GM19035 (cell line): Measurements from ENCODE around the gene CES4A.
"Not testable (repeated sequence)": the region's sequence is repeated elsewhere in the genome, so short reads cannot be mapped to it uniquely, and the experiment has no call there.

Experiments used
- ATAC-seq: cut with Tn5 transposase; IDR thresholded peaks from one replicate; pipeline ENCODE4 v1.9.1; 2021; ENCODE audit not compliant: unreplicated experiment

CES4A gene

DNA sequence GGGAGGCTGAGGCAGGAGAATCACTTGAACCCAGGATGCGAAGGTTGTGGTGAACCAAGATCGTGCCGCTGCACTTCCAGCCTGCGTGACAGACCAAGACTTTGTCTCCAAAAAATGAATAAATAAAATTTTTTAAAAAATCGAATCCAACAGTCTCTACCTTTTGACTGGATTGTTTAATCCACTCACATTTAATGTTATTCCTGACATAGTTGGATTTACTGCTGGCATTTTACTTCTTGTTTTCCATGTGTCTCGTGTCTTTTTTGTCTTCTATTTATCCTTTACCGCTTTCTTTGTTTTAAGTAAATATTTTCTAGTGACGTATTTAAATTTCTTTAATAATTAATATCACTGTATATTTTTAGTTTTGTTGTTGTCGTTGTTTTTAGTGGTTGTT lies 5.4 kb upstream of the CES4A start:
- no peak for ATAC-seq

DNA sequence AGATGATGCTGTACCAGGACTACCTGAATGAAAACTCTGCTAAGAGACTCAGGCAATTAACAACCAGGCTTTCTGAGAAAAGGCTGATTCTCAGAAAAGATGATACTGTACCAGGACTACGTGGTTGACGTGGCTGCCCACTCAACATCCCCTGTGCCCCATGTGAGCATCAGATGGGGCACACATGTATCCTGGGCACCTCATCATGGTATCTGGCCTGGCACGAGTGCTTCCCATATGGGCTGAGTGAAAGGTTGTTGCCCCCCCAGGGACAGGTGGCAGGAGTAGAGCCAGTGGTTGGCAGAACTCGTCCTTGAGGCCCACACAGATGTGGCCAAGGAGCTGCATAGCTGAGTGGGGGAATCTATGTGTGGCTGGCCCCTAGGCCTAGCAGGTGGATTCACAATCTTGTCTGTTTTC lies 3.5 kb upstream of the CES4A start:
- no peak for ATAC-seq

GRCh38 chr16:66986559-66986958 lies 1.8 kb upstream of the CES4A start:
- no peak for ATAC-seq

- no peak for ATAC-seq
These were observed 3.2 kb downstream of the CES4A start for GRCh38 chr16:66991545-66992077.

DNA sequence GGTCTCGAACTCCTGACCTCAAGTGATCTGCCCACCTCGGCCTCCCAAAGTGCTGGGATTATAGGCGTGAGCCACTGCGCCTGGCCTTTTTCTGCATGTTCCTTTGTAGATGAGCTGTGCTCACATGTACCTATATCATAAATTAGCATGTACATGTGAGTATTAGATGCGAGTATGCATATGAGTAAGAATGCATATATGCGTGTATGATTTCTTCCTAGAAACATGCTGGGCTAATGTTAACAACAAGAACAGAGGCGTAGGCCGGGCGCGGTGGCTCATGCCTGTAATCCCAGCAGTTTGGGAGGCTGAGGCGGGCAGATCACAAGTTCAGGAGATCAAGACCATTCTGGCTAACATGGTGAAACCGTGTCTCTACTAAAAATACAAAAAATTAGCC lies 5.2 kb downstream of the CES4A start:
- ATAC-seq: not testable (repeated sequence)

- no peak for ATAC-seq
These were observed 8.1 kb downstream of the CES4A start for GRCh38 chr16:66996324-66996982.

- ATAC-seq: no peak
These were observed 8.6 kb downstream of the CES4A start for GRCh38 chr16:66996983-66997358.

DNA sequence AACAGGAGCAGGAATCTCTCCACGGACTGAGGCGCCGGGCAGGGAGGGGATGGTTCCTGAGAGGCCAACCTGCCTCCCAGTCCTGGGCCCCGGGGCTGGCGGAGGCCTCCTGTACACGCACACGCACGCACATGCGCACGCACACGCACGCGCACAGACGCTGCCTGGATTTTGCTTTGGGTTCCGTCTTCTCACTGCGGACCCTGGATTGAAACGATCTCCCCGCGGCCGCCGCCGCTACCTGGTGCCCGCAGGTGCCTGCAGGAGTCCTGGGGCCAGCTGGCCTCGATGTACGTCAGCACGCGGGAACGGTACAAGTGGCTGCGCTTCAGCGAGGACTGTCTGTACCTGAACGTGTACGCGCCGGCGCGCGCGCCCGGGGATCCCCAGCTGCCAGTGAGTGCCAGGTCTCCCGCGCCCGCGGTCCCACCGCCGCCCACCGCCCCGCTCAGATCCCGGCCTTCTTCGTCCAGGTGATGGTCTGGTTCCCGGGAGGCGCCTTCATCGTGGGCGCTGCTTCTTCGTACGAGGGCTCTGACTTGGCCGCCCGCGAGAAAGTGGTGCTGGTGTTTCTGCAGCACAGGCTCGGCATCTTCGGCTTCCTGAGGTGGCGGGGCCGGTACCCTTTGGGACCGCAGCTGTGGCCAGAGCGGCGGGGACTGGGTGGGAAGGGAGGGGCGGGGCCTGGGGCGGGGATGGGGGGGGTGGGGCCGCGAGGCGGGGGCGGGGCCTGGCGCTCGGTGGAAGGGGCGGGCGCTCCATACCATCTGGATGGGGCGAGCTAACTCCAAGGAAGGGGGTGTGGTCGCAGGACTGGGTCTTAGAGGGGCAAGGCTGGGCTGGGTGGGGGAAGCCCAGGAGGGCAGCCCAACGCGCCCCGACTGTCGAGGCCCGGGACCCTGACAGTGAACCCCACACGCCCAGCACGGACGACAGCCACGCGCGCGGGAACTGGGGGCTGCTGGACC lies 12.3 kb downstream of the CES4A start:
- no peak for ATAC-seq

DNA sequence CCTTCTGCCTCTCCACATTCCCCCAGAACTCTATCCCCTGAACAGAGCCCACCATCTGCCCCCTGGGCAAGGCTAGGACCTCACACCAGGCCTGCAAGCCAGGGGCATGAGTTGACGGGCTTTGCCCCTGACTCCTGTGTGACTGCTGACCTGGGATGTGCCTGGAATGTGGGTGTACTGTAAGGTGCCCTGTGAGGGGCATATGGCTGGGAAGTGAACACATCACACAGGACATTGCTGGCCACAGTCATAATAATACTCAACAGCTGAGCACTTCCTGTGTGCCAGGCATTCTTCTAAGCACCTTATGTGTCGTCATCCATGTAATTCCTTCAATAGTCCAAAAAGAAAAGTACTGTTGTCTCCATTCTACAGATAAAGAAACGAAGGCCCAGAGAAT lies 13.3 kb downstream of the CES4A start:
- ATAC-seq: no peak

DNA sequence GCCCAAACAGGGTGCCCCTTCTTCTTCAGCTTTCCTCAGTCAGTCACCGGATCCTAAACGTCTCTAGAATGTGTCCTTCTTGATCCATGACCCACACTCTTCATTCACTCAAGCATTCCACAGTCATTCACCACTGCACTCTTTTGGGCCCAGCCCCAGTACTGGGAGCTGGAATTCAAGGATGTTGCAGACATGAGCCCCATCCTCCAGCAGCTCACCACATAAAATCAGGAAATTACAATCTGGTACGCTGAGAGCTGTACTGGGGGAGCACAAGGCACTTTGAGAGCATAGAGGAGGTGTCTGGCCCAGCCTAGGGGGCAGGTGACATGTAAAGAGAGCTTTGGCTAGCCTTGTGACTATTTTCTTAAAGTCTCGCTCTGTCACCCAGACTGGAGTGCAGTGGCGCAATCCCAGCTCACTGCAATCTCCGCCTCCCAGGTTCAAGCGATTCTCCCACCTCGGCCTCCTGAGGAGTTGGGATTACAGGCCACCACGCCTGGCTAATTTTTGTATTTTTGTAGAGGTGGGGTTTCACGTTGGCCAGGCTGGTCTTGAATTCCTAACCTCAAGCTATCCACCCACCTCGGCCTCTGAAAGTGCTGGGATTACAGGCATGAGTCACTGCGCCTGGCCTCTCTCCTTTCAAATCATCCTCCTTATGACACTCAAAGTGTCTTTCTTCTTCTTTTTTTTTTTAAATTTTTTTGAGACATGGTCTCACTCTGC lies 18.7 kb downstream of the CES4A start:
- ATAC-seq: no peak

DNA sequence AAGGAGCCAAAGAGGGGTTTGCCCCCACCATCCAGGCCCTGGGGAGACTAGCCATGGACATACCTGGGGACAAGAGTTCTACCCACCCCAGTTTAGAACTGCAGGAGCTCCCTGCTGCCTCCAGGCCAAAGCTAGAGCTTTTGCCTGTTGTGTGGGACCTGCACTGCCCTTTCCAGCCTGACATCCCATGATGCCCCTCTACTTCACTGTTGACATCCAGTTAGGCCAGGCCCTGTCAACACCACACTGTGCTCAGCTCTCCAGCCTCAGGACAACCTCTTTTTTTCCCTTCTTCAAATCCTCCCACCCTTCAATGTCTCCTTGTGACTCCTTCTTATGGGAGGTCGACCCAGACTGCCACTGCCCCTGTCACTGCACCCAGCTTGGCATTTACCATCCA lies 20.8 kb downstream of the CES4A start:
- ATAC-seq: no peak

DNA sequence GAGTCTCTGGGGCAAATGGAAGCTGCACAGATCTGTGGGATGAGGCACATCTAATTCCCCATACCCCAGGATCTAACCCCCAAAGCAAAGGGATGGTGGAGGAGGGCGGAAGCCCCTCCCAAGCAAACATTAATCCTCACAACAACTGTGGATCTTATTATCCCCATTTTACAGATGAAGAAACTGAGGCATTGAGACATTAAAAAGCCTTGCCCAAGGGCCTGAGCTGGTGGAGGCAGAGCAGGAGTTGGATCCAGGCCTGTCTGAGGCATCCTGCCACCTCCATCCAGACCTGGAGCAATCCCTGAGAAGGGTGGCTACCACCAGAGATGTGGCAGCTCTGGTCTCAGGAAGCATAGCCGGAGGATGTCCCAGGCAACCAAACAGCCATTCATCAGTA lies 22.9 kb downstream of the CES4A start:
- ATAC-seq: no peak

- ATAC-seq: no peak
These were observed 24.9 kb downstream of the CES4A start for GRCh38 chr16:67013233-67013822.

GRCh38 chr16:67013823-67014633 lies 25.6 kb downstream of the CES4A start:
- no peak for ATAC-seq

GRCh38 chr16:67014634-67015312 lies 26.4 kb downstream of the CES4A start:
- no peak for ATAC-seq

DNA sequence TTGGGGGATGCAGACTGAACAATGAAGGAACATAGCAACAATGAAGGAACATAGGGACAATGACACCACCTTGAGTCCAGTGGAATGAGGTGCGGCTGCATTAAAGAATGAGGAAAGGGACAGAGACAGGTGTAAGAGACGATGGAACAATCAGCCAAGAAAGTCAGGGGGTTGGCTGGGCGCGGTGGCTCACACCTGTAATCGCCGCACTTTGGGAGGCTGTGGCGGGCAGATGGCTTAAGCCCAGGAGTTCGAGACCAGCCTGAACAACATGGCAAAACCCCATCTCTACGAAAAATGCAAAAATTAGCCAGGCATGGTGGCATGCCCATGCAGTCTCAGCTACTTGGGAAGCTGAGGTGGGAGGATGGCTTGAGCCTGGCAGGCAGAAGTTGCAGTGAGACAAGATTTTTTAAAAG lies 26.9 kb downstream of the CES4A start:
- ATAC-seq: no peak

GRCh38 chr16:67016143-67016542 lies 27.8 kb downstream of the CES4A start:
- no peak for ATAC-seq

- no peak for ATAC-seq
These were observed 28.5 kb downstream of the CES4A start for GRCh38 chr16:67016681-67017420.

DNA sequence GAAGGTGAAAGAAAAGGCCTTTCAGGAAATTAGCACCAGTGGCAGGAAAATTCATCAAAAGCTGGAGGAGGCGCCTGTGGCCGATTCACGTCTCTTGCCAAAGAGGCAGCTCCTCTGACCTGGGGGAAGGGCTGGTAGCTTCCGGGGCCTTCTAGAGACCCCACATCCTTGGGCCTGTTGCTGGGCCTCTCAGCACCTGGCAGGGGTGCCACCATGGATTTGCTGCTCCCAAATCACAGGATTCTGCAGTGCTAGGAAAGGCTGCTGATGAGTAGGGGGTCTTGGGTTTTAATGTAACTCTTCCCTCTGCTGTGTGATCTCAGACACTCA lies 29.0 kb downstream of the CES4A start:
- ATAC-seq: no peak
